IMR-90 (cell line): ENCODE measurements around the gene AQP6. TPM values are rescaled to one million over a fixed set of nuclear protein-coding genes. Genes with fewer than 3 reads are reported as not detected.

Source experiments
- ATAC-seq: fragments of 200-7000 bp; cut with Tn5 transposase; 2 replicates; pipeline ENCODE4 v1.9.1; 2020; ENCODE audit warnings: low read depth, mild to moderate bottlenecking, moderate library complexity
- BruUV-seq: library from RNA; stranded (reverse); fragments of 400-500 nt; replicated peaks from 2 replicates; lab custom pipeline; 2021; lab: Mats Ljungman, UMichigan
- CTCF ChIA-PET: fragments of 300-600 bp; formaldehyde crosslinking; extraction: SDS; loops from one replicate; lab custom pipeline; 2021; ENCODE audit warnings: antibody characterized with exemption; lab: Yijun Ruan, JAX
- POLR2A ChIA-PET: fragments of 300-600 bp; sonication (Branson Sonifier 250); formaldehyde crosslinking; loops from one replicate; lab custom pipeline; 2022; ENCODE audit warnings: antibody characterized with exemption; ENCODE audit not compliant: unreplicated experiment; lab: Charles Lee
- DNase-seq: peaks from one replicate; pipeline ENCODE4 v3.0.0; 2013
- H2AFZ ChIP-seq: replicated peaks from 2 replicates; pipeline ENCODE3; 2013; ENCODE audit warnings: low read length, mild to moderate bottlenecking; ENCODE audit not compliant: poor library complexity
- H2AK5ac ChIP-seq: 2 replicates; pipeline ENCODE4 v1.6.1; 2013; ENCODE audit warnings: low read depth, low read length, inconsistent platforms
- H2AK9ac ChIP-seq: replicated peaks from 2 replicates; pipeline ENCODE3; 2013; ENCODE audit warnings: mild to moderate bottlenecking, low read depth, low read length, moderate library complexity; ENCODE audit not compliant: poor library complexity
- H2BK120ac ChIP-seq: 2 replicates; pipeline ENCODE4 v1.6.1; 2013; ENCODE audit warnings: low read depth, low read length, inconsistent platforms
- H2BK15ac ChIP-seq: 3 replicates; pipeline ENCODE4 v1.6.1; 2013; ENCODE audit warnings: low read depth, low read length, inconsistent platforms
- H2BK20ac ChIP-seq: 2 replicates; pipeline ENCODE4 v1.6.1; 2013; ENCODE audit warnings: low read depth, mild to moderate bottlenecking, inconsistent platforms, low read length, moderate library complexity
- H2BK5ac ChIP-seq: 2 replicates; pipeline ENCODE4 v1.6.1; 2013; ENCODE audit warnings: mild to moderate bottlenecking, low read depth, low read length, inconsistent platforms; ENCODE audit not compliant: poor library complexity, severe bottlenecking
- H3K14ac ChIP-seq: replicated peaks from 2 replicates; pipeline ENCODE4 v1.6.1; 2013; ENCODE audit warnings: low read depth, low read length, inconsistent platforms
- H3K18ac ChIP-seq: 2 replicates; pipeline ENCODE4 v1.6.1; 2013; ENCODE audit warnings: low read depth, low read length, control low read depth
- H3K23ac ChIP-seq: 2 replicates; pipeline ENCODE4 v1.6.1; 2013; ENCODE audit warnings: low read depth, low read length, inconsistent platforms
- H3K27ac ChIP-seq: 2 replicates; pipeline ENCODE4 v1.5.1; 2013; ENCODE audit warnings: mild to moderate bottlenecking, control low read depth, low read length; ENCODE audit not compliant: insufficient read depth
- H3K27me3 ChIP-seq: 2 replicates; pipeline ENCODE4 v1.6.1; 2013; ENCODE audit warnings: low read length; ENCODE audit not compliant: control insufficient read depth, insufficient read depth
- H3K36me3 ChIP-seq: 2 replicates; pipeline ENCODE4 v1.6.1; 2013; ENCODE audit warnings: low read length, mixed read lengths; ENCODE audit not compliant: control insufficient read depth, insufficient read depth
- H3K4ac ChIP-seq: 2 replicates; pipeline ENCODE4 v1.6.1; 2013; ENCODE audit warnings: low read depth, low read length, inconsistent platforms
- H3K4me1 ChIP-seq: 2 replicates; pipeline ENCODE4 v1.6.1; 2013; ENCODE audit warnings: low read length, mixed read lengths; ENCODE audit not compliant: control insufficient read depth, insufficient read depth
- H3K4me2 ChIP-seq: 2 replicates; pipeline ENCODE4 v1.6.1; 2013; ENCODE audit warnings: low read depth, mild to moderate bottlenecking, control low read depth, low read length, moderate library complexity
- H3K4me3 ChIP-seq: 2 replicates; pipeline ENCODE4 v1.5.1; 2013; ENCODE audit warnings: low read depth, mild to moderate bottlenecking, control low read depth, low read length, moderate library complexity; ENCODE audit not compliant: insufficient read depth
- H3K56ac ChIP-seq: 2 replicates; pipeline ENCODE4 v1.6.1; 2013; ENCODE audit warnings: low read length, inconsistent platforms; ENCODE audit not compliant: insufficient read depth; ENCODE audit errors: extremely low read depth
- H3K79me1 ChIP-seq, 2 experiments: 2 replicates each; pipeline ENCODE4 v1.6.1; 2013; ENCODE audit warnings: low read length in 2 of 2, inconsistent platforms in 1 of 2, low read depth in 1 of 2
- H3K9ac ChIP-seq: 2 replicates; pipeline ENCODE4 v1.6.1; 2013; ENCODE audit warnings: low read depth, low read length, control low read depth
- H3K9me1 ChIP-seq: 2 replicates; pipeline ENCODE4 v1.6.1; 2013; ENCODE audit warnings: low read length, inconsistent platforms; ENCODE audit not compliant: insufficient read depth
- H3K9me3 ChIP-seq: 2 replicates; pipeline ENCODE4 v1.6.1; 2013; ENCODE audit warnings: low read length; ENCODE audit not compliant: control insufficient read depth, insufficient read depth
- H4K20me1 ChIP-seq: 2 replicates; pipeline ENCODE4 v1.6.1; 2013; ENCODE audit warnings: low read length, inconsistent platforms; ENCODE audit not compliant: insufficient read depth
- H4K5ac ChIP-seq: 2 replicates; pipeline ENCODE4 v1.6.1; 2013; ENCODE audit warnings: mild to moderate bottlenecking, low read depth, low read length, control low read depth
- H4K8ac ChIP-seq, 2 experiments: 2 replicates each; pipeline ENCODE4 v1.6.1; 2013; ENCODE audit warnings: low read depth in 2 of 2, low read length in 2 of 2, control low read depth in 1 of 2, inconsistent platforms in 1 of 2
- H4K91ac ChIP-seq: 2 replicates; pipeline ENCODE4 v1.6.1; 2013; ENCODE audit warnings: low read depth, low read length, inconsistent platforms; ENCODE audit not compliant: insufficient read depth
- BHLHE40 ChIP-seq: fragments of 150-350 bp; IDR thresholded peaks from 2 replicates; pipeline ENCODE4 v1.6.1; 2016; ENCODE audit warnings: mild to moderate bottlenecking, low read depth, low read length
- FOS ChIP-seq: fragments of 150-350 bp; IDR thresholded peaks from 2 replicates; pipeline ENCODE4 v1.6.1; 2016; ENCODE audit warnings: low read depth, low read length
- MAFK ChIP-seq: IDR thresholded peaks from 2 replicates; pipeline ENCODE4 v1.6.1; 2012; ENCODE audit warnings: low read depth, low read length, improper control_type of control experiment
- MAZ ChIP-seq: IDR thresholded peaks from 2 replicates; pipeline ENCODE4 v1.6.1; 2012; ENCODE audit warnings: low read depth, mild to moderate bottlenecking, low read length, improper control_type of control experiment, moderate library complexity, borderline replicate concordance
- NFE2L2 ChIP-seq: fragments of 150-350 bp; IDR thresholded peaks from 2 replicates; pipeline ENCODE4 v1.6.1; 2016; ENCODE audit warnings: low read depth, mild to moderate bottlenecking, low read length
- RFX5 ChIP-seq: IDR thresholded peaks from 2 replicates; pipeline ENCODE4 v1.8.0; 2012; ENCODE audit warnings: low read depth, mild to moderate bottlenecking, low read length, moderate library complexity
- SMC3 ChIP-seq: fragments of 150-350 bp; IDR thresholded peaks from 2 replicates; pipeline ENCODE4 v1.6.1; 2016; ENCODE audit warnings: low read depth, mild to moderate bottlenecking, antibody characterized with exemption, low read length, moderate library complexity
- WGBS, 2 experiments: methylation state at CpG; one replicate each; pipeline versions ENCODE4 v1.1.5 to v1.1.7; 2013; ENCODE audit warnings: missing lambda C conversion rate in 2 of 2; ENCODE audit not compliant: insufficient read length in 1 of 2; ENCODE audit errors: extremely low coverage in 2 of 2; 5-methylcytosine and 5-hydroxymethylcytosine counted together
- dilution Hi-C: fragments of 300-500 bp; cut with HindIII; formaldehyde crosslinking; loops from one replicate; pipeline ENCODE4 v1.14.3; 2018; ENCODE audit warnings: low sequenced_read_pairs; ENCODE audit not compliant: unreplicated experiment
- in situ Hi-C: fragments of 300-500 bp; cut with MboI; formaldehyde crosslinking; loops from 3 replicates; pipeline ENCODE4 v1.14.3; 2019; ENCODE audit warnings: low sequenced_read_pairs, inconsistent platforms, mixed read lengths
- intact Hi-C: fragments of 100-400 bp; cut with micrococcal nuclease; formaldehyde crosslinking; loops from 2 replicates; pipeline ENCODE4 v1.10.0; 2022
- polyA plus RNA-seq, 3 experiments: library from polyadenylated mRNA; depleted of rRNA; stranded (reverse); fragments of >200 nt; gene quantifications; 2 replicates each; pipeline ENCODE4 v1.2.3, GENCODE V29; 2012; ENCODE audit warnings: low replicate concordance in 1 of 3
- total RNA-seq: library from RNA; depleted of rRNA; stranded (reverse); fragments of >200 nt; gene quantifications from 2 replicates; pipeline ENCODE4 v1.2.3, GENCODE V29; 2012; rRNA removed
- TF ChIP-seq, protein P1 (sequence below): fragments of 150-350 bp; IDR thresholded peaks from 2 replicates; pipeline ENCODE4 v1.6.1; 2017; ENCODE audit warnings: mild to moderate bottlenecking, antibody characterized with exemption, low read length, low read depth

The AQP6 gene
- total and polyA plus RNA-seq, 2 of the 4 experiments (the other 2 are of a cell fraction), result not detected

DNA sequence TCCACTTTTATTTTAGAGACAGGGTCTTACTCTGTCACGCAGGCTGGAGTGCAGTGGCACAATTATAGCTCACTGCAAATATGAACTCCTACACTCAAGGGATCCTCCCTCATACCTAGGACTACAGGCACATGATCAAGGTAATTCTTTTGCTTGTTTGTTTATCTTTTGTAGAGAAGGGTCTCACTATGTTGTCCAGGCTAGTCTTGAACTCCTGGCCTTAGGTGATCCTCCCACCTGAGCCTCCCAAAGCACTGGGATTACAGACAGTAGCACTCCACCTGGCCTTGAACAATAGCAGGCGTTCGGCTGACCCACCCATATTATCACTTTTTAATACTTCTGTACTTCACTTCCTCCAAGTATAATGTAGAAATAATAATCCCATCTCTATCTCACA, 53.9 kb downstream of the AQP6 start:
- in situ Hi-C loops, result no loop called here
- peaks cover 0 to 6% of the 10 kb centered on the region in 2 experiments; a peak in 2 of 4 replicates for H3K79me1 ChIP-seq
- no peak overlapping the region for H4K5ac ChIP-seq
- ChIA-PET POLR2A (no interaction called here), CTCF (no interaction called here)
- no peak overlapping the region for H3K4me2 ChIP-seq
- no peaks in the 10 kb centered on the region for H3K27me3 ChIP-seq
- H2AFZ ChIP-seq, result no peak overlapping the region
- H3K4me1 ChIP-seq, result no peaks in the 10 kb centered on the region; the same call in 1 of the 2 replicates
- H3K14ac ChIP-seq, result no peak overlapping the region
- H3K9me1 ChIP-seq, result 0 out of 2 replicates have a peak, but pooled peaks cover 3% of the 10 kb centered on the region
- ATAC-seq, result no peak
- H3K56ac ChIP-seq, result no peak overlapping the region
- H3K18ac ChIP-seq, result no peak overlapping the region
- no TSS peak for BruUV-seq
- dilution Hi-C loops, result no loop called here
- no peak overlapping the region for H3K4me3 ChIP-seq
- no peak for DNase-seq
- no peak overlapping the region for H3K4ac ChIP-seq
- H2BK15ac ChIP-seq, result no peak overlapping the region
- H3K27ac ChIP-seq, result no peak overlapping the region
- H3K9ac ChIP-seq, result no peak overlapping the region
- intact Hi-C loops, result no loop called here
- H2BK5ac ChIP-seq, result no peak overlapping the region
- H4K20me1 ChIP-seq, result no peaks in the 10 kb centered on the region
- H2AK5ac ChIP-seq, result no peak overlapping the region
- no peak overlapping the region; a peak in 1 of 4 replicates for H4K8ac ChIP-seq
- H3K36me3 ChIP-seq, result no peaks in the 10 kb centered on the region
- H2AK9ac ChIP-seq, result no peak overlapping the region
- no peak overlapping the region for H3K23ac ChIP-seq
- no peak overlapping the region for H4K91ac ChIP-seq
- no peaks in the 10 kb centered on the region for H3K9me3 ChIP-seq
- 100% methylated on average over 1 of the region's 3 CpGs; no CpG with 5 or more reads in 1 of the 2 experiments for WGBS, 2 experiments
- TF ChIP-seq, protein P1, sequence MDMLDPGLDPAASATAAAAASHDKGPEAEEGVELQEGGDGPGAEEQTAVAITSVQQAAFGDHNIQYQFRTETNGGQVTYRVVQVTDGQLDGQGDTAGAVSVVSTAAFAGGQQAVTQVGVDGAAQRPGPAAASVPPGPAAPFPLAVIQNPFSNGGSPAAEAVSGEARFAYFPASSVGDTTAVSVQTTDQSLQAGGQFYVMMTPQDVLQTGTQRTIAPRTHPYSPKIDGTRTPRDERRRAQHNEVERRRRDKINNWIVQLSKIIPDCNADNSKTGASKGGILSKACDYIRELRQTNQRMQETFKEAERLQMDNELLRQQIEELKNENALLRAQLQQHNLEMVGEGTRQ, result no peak
- TF ChIP-seq BHLHE40 (no peak), SMC3 (no peak), MAZ (no peak), NFE2L2 (no peak), MAFK (no peak), FOS (no peak), RFX5 (no peak)
- no peak overlapping the region for H2BK120ac ChIP-seq
- no peak overlapping the region for H2BK20ac ChIP-seq

Other genes with a start within 250 kb of the AQP6 start
- 255 and 369 TPM in 2 replicates for gene TMBIM6, start 231.4 kb upstream of the AQP6 start, total RNA-seq
- gene TMBIM6, start 231.4 kb upstream of the AQP6 start, polyA plus RNA-seq (2012; rRNA removed), result 267 and 285 TPM in 2 replicates
- gene NCKAP5L, start 144.5 kb upstream of the AQP6 start, total RNA-seq, result 6.1 and 7.2 TPM in 2 replicates
- 14.4 and 16.4 TPM in 2 replicates for gene NCKAP5L, start 144.5 kb upstream of the AQP6 start, polyA plus RNA-seq (2012; rRNA removed)
- gene BCDIN3D, start 129.8 kb upstream of the AQP6 start, total RNA-seq, result 2.3 and 2.5 TPM in 2 replicates
- gene BCDIN3D, start 129.8 kb upstream of the AQP6 start, polyA plus RNA-seq (2012; rRNA removed), result 1.7 and 2.3 TPM in 2 replicates
- gene FAIM2, start 69.0 kb upstream of the AQP6 start, total RNA-seq, result 0.72 and 0.83 TPM in 2 replicates
- gene FAIM2, start 69.0 kb upstream of the AQP6 start, polyA plus RNA-seq (2012; rRNA removed), result 5.0 and 5.3 TPM in 2 replicates
- not detected in 2 replicates for gene AQP2, start 22.2 kb upstream of the AQP6 start, total RNA-seq
- gene AQP2, start 22.2 kb upstream of the AQP6 start, polyA plus RNA-seq (2012; rRNA removed), result not detected in 2 replicates
- not detected in 2 replicates for gene AQP5, start 11.1 kb upstream of the AQP6 start, total RNA-seq
- gene AQP5, start 11.1 kb upstream of the AQP6 start, polyA plus RNA-seq (2012; rRNA removed), result not detected in 2 replicates
- 93.9 and 110 TPM in 2 replicates for gene RACGAP1, start 52.5 kb downstream of the AQP6 start, total RNA-seq
- gene RACGAP1, start 52.5 kb downstream of the AQP6 start, polyA plus RNA-seq (2012; rRNA removed), result 29.5 and 37.9 TPM in 2 replicates
- gene ASIC1, start 84.6 kb downstream of the AQP6 start, total RNA-seq, result 1.4 and 1.6 TPM in 2 replicates
- 9.5 and 9.9 TPM in 2 replicates for gene ASIC1, start 84.6 kb downstream of the AQP6 start, polyA plus RNA-seq (2012; rRNA removed)
- 28.1 TPM in 2 replicates for gene SMARCD1, start 112.4 kb downstream of the AQP6 start, total RNA-seq
- gene SMARCD1, start 112.4 kb downstream of the AQP6 start, polyA plus RNA-seq (2012; rRNA removed), result 43.9 and 47.9 TPM in 2 replicates
- 0.18 TPM in 1 of 2 replicates, not detected in the other for gene GPD1, start 131.1 kb downstream of the AQP6 start, total RNA-seq
- 0.05 and 0.06 TPM in 2 replicates for gene GPD1, start 131.1 kb downstream of the AQP6 start, polyA plus RNA-seq (2012; rRNA removed)
- gene COX14, start 139.3 kb downstream of the AQP6 start, total RNA-seq, result 30.0 and 30.8 TPM in 2 replicates
- gene COX14, start 139.3 kb downstream of the AQP6 start, polyA plus RNA-seq (2012; rRNA removed), result 81.8 and 98.5 TPM in 2 replicates
- gene CERS5, start 194.4 kb downstream of the AQP6 start, total RNA-seq, result 40.3 and 47.5 TPM in 2 replicates
- 58.7 and 60.3 TPM in 2 replicates for gene CERS5, start 194.4 kb downstream of the AQP6 start, polyA plus RNA-seq (2012; rRNA removed)